GM20000 (cell line): ENCODE results near the gene PLD6.
"Not testable (repeated sequence)": the region's sequence is repeated elsewhere in the genome, so short reads cannot be mapped to it uniquely, and the experiment has no call there.

Source experiments
- DNase-seq: peaks from one replicate; pipeline ENCODE4 v3.0.0; 2012; ENCODE audit warnings: low spot score
- TF ChIP-seq, protein P1 (sequence below): IDR thresholded peaks from 2 replicates; pipeline ENCODE4 v1.5.1; 2012; ENCODE audit warnings: mild to moderate bottlenecking, control low read depth; ENCODE audit errors: extremely low read depth, missing control alignments

PLD6 gene

DNA sequence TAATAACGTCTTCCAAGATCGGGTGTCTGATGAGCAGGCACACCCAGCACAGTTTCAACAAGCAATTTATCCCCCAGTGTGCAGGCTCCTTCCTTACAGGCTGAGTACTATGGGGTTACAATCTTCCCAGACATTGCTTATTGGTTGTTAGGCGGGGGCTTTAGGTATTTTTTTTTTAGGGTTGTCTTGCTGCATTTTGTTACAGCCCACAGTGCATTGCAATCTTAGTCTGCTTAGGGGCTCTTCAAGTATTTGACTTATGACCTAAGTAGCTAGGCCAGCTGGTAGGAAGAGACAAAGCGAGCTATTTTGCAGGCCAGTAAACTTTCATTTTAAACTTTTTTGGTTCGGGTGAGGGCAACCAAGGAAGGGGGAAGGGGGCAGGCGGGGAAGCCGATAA, 5.8 kb downstream of the PLD6 start:
- DNase-seq, result no peak
- TF ChIP-seq, protein P1, sequence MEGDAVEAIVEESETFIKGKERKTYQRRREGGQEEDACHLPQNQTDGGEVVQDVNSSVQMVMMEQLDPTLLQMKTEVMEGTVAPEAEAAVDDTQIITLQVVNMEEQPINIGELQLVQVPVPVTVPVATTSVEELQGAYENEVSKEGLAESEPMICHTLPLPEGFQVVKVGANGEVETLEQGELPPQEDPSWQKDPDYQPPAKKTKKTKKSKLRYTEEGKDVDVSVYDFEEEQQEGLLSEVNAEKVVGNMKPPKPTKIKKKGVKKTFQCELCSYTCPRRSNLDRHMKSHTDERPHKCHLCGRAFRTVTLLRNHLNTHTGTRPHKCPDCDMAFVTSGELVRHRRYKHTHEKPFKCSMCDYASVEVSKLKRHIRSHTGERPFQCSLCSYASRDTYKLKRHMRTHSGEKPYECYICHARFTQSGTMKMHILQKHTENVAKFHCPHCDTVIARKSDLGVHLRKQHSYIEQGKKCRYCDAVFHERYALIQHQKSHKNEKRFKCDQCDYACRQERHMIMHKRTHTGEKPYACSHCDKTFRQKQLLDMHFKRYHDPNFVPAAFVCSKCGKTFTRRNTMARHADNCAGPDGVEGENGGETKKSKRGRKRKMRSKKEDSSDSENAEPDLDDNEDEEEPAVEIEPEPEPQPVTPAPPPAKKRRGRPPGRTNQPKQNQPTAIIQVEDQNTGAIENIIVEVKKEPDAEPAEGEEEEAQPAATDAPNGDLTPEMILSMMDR, result no peak

DNA sequence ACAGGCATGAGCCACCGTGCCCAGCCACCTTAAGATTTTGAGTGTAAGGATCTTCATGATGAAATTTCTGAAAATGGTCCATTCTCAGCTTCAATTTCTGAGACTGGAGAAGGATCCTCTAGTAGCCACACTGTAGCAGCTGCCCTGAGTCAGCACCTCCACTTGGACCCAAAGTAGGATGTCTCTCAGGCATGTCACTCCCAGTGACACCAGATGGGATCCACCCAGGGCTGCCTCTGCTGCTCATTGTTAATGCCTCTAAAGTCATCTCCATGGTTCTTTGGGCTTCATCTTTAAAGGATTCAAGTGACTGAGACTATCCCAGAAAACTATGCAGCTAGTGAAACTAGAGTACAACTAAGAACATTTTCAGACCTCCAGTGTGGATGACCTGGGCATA, 7.9 kb downstream of the PLD6 start:
- TF ChIP-seq, protein P1, result no peak
- DNase-seq, result no peak

DNA sequence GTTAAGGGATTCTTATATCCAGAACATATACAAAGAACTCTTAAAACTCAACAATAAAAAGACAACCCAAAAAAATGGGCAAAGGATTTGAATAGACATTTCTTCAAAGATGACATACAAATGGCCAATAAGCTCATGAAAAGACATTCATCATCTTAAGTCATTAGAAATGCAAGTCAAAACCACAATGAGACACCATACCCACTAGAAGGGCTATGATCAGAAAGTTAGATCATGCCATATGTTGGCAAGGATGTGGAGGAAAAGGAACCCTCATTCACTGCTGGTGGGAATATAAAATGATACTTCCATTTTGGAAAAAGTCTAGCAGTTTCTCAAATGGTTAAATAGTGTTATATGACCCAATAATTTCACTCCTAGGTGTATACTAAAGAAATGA, 9.4 kb downstream of the PLD6 start:
- TF ChIP-seq, protein P1, result no peak
- DNase-seq, result no peak

DNA sequence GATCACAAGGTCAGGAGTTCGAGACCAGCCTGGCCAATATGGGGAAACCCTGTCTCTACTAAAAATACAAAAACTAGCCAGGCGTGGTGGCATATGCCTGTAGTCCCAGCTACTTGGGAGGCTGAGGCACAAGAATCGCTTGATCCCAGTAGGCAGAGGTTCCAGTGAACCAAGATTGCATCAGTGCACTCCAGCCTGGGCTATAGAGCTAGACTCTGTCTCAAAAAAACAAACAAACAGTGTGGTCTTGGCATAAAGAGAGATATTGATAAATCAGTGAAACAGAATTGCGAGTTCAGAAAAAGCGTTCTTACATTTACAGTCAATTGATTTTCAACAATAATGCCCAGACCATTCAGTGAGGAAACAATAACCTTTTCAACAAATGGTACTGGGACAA, 10.7 kb downstream of the PLD6 start:
- DNase-seq, result not testable (repeated sequence)

DNA sequence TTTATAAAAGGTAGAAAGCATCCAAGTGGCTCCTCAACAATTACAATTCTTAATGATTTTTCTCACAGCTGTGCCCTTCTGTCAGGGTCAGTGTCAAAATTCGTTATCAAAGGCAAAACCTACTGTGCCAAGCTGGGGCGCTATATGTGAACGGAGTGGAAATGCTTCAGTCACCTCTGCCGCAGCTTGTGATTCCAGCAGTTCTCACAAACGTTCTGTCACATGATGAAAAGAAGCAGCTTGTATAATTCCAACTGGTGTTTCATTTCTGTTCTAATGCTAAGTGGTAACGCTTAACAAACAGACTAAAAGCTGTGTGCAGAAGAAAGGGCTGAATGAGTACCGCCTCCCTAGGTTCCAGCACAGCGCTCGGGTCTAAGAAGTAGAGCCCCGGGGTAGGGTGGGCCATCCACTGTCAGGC, 14.2 kb downstream of the PLD6 start:
- DNase-seq, result no peak
- TF ChIP-seq, protein P1, result no peak

DNA sequence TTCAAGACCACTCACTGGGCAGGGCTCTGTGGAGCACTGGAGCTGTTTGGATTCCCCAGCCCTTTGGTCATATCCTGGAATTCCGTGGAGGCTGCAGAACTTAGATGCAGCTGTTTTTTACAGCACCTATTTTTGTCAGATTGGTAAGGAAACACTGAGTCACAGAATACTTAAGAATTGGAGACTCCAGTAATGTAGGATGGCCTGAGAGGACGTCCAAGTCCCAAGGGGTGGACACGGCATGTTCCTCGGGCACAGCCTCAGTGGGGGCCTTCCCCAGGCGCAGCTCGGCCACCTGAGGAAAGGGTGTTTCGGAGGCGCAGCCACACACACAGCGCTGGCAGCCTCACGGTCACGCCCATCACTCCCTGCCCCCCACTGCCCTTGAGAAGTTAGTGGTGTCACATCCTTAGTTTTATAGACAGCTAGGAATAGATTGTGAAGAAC, 14.8 kb downstream of the PLD6 start:
- no peak for DNase-seq

DNA sequence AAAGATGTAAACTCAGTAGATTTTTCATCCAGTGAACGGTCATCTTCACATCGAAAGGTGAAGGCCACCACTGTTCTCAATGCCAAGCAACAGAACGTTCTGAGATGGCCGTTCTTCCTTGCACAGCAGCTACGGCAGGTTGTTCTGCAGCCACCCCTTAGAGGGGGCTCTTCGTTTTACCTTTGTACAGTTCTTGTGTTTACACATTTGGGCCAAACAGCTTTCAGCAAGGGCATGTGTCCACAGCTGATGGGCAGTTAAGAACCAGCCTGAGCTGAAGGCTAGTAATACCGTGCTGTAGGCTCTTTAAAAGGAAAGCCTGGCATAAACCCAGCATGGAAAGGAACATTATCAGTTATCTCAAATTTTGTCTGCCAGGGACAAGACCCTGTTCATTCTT, 15.9 kb downstream of the PLD6 start:
- TF ChIP-seq, protein P1, result no peak
- DNase-seq, result no peak

More for the DNA sequence above, 14.8 kb downstream of the PLD6 start:
- TF ChIP-seq, protein P1, result no peak

DNA sequence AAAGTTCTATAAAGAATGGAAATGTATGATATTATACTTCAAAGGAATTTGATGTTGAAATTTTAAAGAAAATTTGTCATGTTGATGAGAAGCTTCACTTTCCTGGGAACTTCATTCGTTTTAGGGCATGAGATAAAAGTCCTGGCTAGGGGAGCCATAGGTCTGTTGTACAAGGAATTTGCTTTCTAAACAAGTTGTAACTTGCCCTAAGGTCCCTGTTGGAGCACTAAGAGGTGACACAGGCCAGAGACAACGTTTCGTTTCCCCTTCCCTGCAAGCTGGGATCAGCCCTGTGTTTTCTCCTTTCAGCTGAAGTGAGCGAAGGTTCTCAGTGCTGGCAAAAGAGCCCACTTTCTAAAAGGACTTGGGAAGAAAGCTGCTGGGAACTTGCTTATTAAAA, 16.6 kb downstream of the PLD6 start:
- no peak for DNase-seq
- TF ChIP-seq, protein P1, result no peak
